K562 (cell line): Measurements from ENCODE around the gene PSAT1. TPM values are rescaled to one million over a fixed set of nuclear protein-coding genes. Genes with fewer than 3 reads are reported as not detected.

Source experiments
- ATAC-seq: fragments of 200-7000 bp; cut with Tn5 transposase; 3 replicates; pipeline ENCODE4 v1.9.1; 2020; ENCODE audit warnings: moderate library complexity
- BruUV-seq: library from RNA; stranded (reverse); fragments of 400-500 nt; replicated peaks from 2 replicates; lab custom pipeline; 2021; lab: Mats Ljungman, UMichigan
- CTCF ChIA-PET: fragments of 300-600 bp; formaldehyde crosslinking; extraction: SDS; loops from one replicate; lab custom pipeline; 2021; ENCODE audit warnings: low intra/inter-chr PET ratio; lab: Yijun Ruan, JAX
- POLR2A ChIA-PET: fragments of 300-600, 350-650 bp; sonication (Branson Sonifier 250); formaldehyde crosslinking; extraction: SDS; loops from one replicate; lab custom pipeline; 2021; ENCODE audit warnings: antibody characterized with exemption, inconsistent platforms; lab: Yijun Ruan, JAX
- DNase-seq, 4 experiments: peaks; one replicate each; pipeline versions ENCODE4 v3.0.0 to v3.0.0-alpha.2; 2011 to 2018; ENCODE audit warnings: low spot score in 3 of 4, mixed read lengths in 3 of 4; ENCODE audit errors: extremely low read depth in 1 of 4
- FAIRE-seq: peaks from 2 replicates; lab custom pipeline; 2011; peaks lifted over from hg19 to GRCh38; lab: Jason Lieb, UNC
- H2AFZ ChIP-seq: 2 replicates; pipeline ENCODE4 v1.6.0; 2011; ENCODE audit warnings: low read depth, low read length, control low read depth, inconsistent platforms
- H3K27ac ChIP-seq: fragments of 200-600 bp; 3 replicates; pipeline ENCODE4 v1.8.0; 2011; ENCODE audit warnings: low read depth, mild to moderate bottlenecking, control low read depth, inconsistent platforms, low read length, moderate library complexity, mixed read lengths; ENCODE audit errors: extremely low read depth
- H3K27me3 ChIP-seq, 2 experiments: fragments of 300-600 bp in 1 of 2; 2 replicates in 1 of 2; 3 replicates in 1 of 2; pipeline versions ENCODE4 v1.6.0 to v1.8.0; 2011; ENCODE audit warnings: inconsistent platforms in 2 of 2, low read length in 2 of 2, mild to moderate bottlenecking in 1 of 2, mixed read lengths in 1 of 2, moderate library complexity in 1 of 2; ENCODE audit not compliant: control insufficient read depth in 2 of 2, insufficient read depth in 2 of 2
- H3K36me3 ChIP-seq: fragments of 300-600 bp; 3 replicates; pipeline ENCODE4 v1.8.0; 2011; ENCODE audit warnings: mild to moderate bottlenecking, low read length, inconsistent platforms; ENCODE audit not compliant: control insufficient read depth, insufficient read depth
- H3K4me1 ChIP-seq, 2 experiments: fragments of 200-600 bp in 1 of 2; replicated peaks in 1 of 2; 2 replicates in 1 of 2; 3 replicates in 1 of 2; pipeline versions ENCODE4 v1.5.1 to v1.8.0; 2011; ENCODE audit warnings: inconsistent platforms in 2 of 2, low read length in 2 of 2, mild to moderate bottlenecking in 1 of 2, mixed read lengths in 1 of 2, moderate library complexity in 1 of 2; ENCODE audit not compliant: control insufficient read depth in 2 of 2, insufficient read depth in 2 of 2
- H3K4me2 ChIP-seq: 2 replicates; pipeline ENCODE4 v1.6.1; 2011; ENCODE audit warnings: low read length, control low read depth, inconsistent platforms, mixed read lengths; ENCODE audit not compliant: insufficient read depth
- H3K4me3 ChIP-seq: fragments of 200-600 bp; sonication (generic), shearing (Covaris generic); 2 replicates; pipeline ENCODE4 v1.5.1; 2016; ENCODE audit warnings: control low read depth, inconsistent platforms
- H3K79me2 ChIP-seq: fragments of 200-600 bp; 3 replicates; pipeline ENCODE4 v1.8.0; 2011; ENCODE audit warnings: low read length, inconsistent platforms; ENCODE audit not compliant: control insufficient read depth, insufficient read depth
- H3K9ac ChIP-seq, 2 experiments: 2 replicates each; pipeline versions ENCODE4 v1.6.0 to v1.6.1; 2011; ENCODE audit warnings: low read depth in 2 of 2, low read length in 2 of 2, control low read depth in 1 of 2, inconsistent platforms in 1 of 2, mild to moderate bottlenecking in 1 of 2, mixed read lengths in 1 of 2; ENCODE audit not compliant: insufficient read depth in 1 of 2
- H3K9me1 ChIP-seq: one replicate; pipeline ENCODE4 v1.6.0; 2011; ENCODE audit warnings: inconsistent platforms, mild to moderate bottlenecking, low read length, moderate library complexity; ENCODE audit not compliant: control insufficient read depth, insufficient read depth
- H3K9me3 ChIP-seq: replicated peaks from 2 replicates; pipeline ENCODE4 v1.5.1; 2011; ENCODE audit warnings: low read depth, low read length, inconsistent platforms; ENCODE audit not compliant: control insufficient read depth, insufficient read depth
- H4K20me1 ChIP-seq: replicated peaks from 2 replicates; pipeline ENCODE4 v1.6.1; 2011; ENCODE audit warnings: low read length, inconsistent platforms, mixed read lengths; ENCODE audit not compliant: control insufficient read depth, insufficient read depth
- BRCA1 ChIP-seq, 2 experiments: fragments of 450-650 bp in 1 of 2; sonication (generic) in 1 of 2; formaldehyde crosslinking in 1 of 2; IDR thresholded peaks; 2 replicates each; pipeline versions ENCODE4 v1.5.0 to v1.6.1; 2017 to 2020; ENCODE audit warnings: mild to moderate bottlenecking in 1 of 2, missing genetic modification reagents in 1 of 2
- CTBP1 ChIP-seq: fragments of 450-650 bp; IDR thresholded peaks from 2 replicates; pipeline ENCODE4 v1.6.1; 2016; ENCODE audit warnings: borderline replicate concordance
- HDAC6 ChIP-seq: IDR thresholded peaks from 2 replicates; pipeline ENCODE4 v1.6.1; 2012; ENCODE audit warnings: low read depth, mild to moderate bottlenecking, control low read depth, inconsistent platforms, low read length, moderate library complexity
- HINFP ChIP-seq: fragments of 450-650 bp; conservative IDR thresholded peaks from 2 replicates; pipeline ENCODE4 v1.6.1; 2016; ENCODE audit warnings: missing genetic modification characterization, low read depth, mild to moderate bottlenecking, control low read depth, missing compliant biosample characterization
- KDM4B ChIP-seq, 2 experiments: fragments of 450-650 bp in 1 of 2; sonication (generic) in 1 of 2; IDR thresholded peaks; 2 replicates each; pipeline ENCODE4 v1.6.1; 2016 to 2017; ENCODE audit warnings: borderline replicate concordance in 2 of 2, antibody characterized with exemption in 1 of 2, low read depth in 1 of 2, mild to moderate bottlenecking in 1 of 2
- NR2C2 ChIP-seq, 2 experiments: fragments of 200-800 bp in 1 of 2; sonication (Bioruptor generic) in 1 of 2; sonication (generic) in 1 of 2; formaldehyde crosslinking in 1 of 2; IDR thresholded peaks; 2 replicates each; pipeline versions ENCODE4 v1.6.1 to v1.8.0; 2016 to 2022; ENCODE audit warnings: mild to moderate bottlenecking in 1 of 2, missing compliant biosample characterization in 1 of 2, missing genetic modification characterization in 1 of 2, missing genetic modification reagents in 1 of 2
- TARDBP ChIP-seq: fragments of 450-650 bp; IDR thresholded peaks from 2 replicates; pipeline ENCODE4 v1.6.1; 2016
- ZKSCAN8 ChIP-seq: fragments of 200-800 bp; sonication (Bioruptor generic); IDR thresholded peaks from 2 replicates; pipeline ENCODE4 v1.6.1; 2016; ENCODE audit warnings: missing genetic modification characterization, missing compliant biosample characterization
- ZNF395 ChIP-seq: fragments of 200-800 bp; sonication (Bioruptor generic); IDR thresholded peaks from 2 replicates; pipeline ENCODE4 v1.6.1; 2017; ENCODE audit warnings: missing genetic modification characterization, missing compliant biosample characterization
- ZNF668 ChIP-seq: fragments of 250-450 bp; sonication (Bioruptor Pico); IDR thresholded peaks from 2 replicates; pipeline ENCODE4 v1.8.0; 2022; ENCODE audit warnings: mild to moderate bottlenecking, inconsistent platforms
- WGBS: fragments of 100-300 bp; shearing (Covaris generic); methylation state at CpG from one replicate; pipeline ENCODE4 v1.1.6; 2016; ENCODE audit warnings: low coverage, mixed read lengths; ENCODE audit not compliant: insufficient coverage; ENCODE audit errors: missing lambda C conversion rate; 5-methylcytosine and 5-hydroxymethylcytosine counted together
- in situ Hi-C: fragments of 300-500 bp; cut with MboI; formaldehyde crosslinking; loops from 4 replicates; pipeline ENCODE4 v1.15.0; 2018; ENCODE audit warnings: inconsistent platforms, mixed read lengths
- intact Hi-C: fragments of 100-400 bp; cut with micrococcal nuclease; formaldehyde crosslinking; loops from 2 replicates; pipeline ENCODE4 v1.14.2; 2022
- polyA plus RNA-seq, 8 experiments: library from polyadenylated mRNA; depleted of rRNA in 4 of 8; stranded (reverse) in 5 of 8; unstranded in 3 of 8; fragments of >200 nt; fragmentation: Nextera tagmentation in 2 of 8; fragmentation: Illumina TruSeq in 1 of 8; extraction: Ambion mirVana in 2 of 8; extraction: Trizol in 1 of 8; gene quantifications; 2 replicates each; pipeline versions ENCODE4 v1.2.1 to v1.2.3, GENCODE V29; 2011 to 2014; ENCODE audit warnings: inconsistent platforms in 1 of 8, missing spikeins in 1 of 8
- total RNA-seq, 7 experiments: library from RNA; depleted of rRNA in 6 of 7; stranded (reverse); fragments of >200 nt in 6 of 7; fragmentation: Illumina TruSeq in 2 of 7; extraction: Trizol in 2 of 7; gene quantifications; 2 replicates each; pipeline versions ENCODE4 v1.2.1 to v1.2.3, GENCODE V29; 2011 to 2021; ENCODE audit warnings: low replicate concordance in 1 of 7

The PSAT1 gene
- total and polyA plus RNA-seq, 9 of the 15 experiments (the other 6 are each of a cell fraction or from before 2014, with no cell fraction given), result 29.7 to 151 (median 98.3) TPM

GRCh38 chr9:78292716-78293497, 4.0 kb upstream of the PSAT1 start:
- Histone ChIP-seq H3K9me3 (no peaks in the 10 kb centered on the region), H4K20me1 (0 out of 2 replicates have a peak, but pooled peaks cover 3% of the 10 kb centered on the region), H3K36me3 (no peaks in the 10 kb centered on the region), H3K4me1 (peaks cover 4 to 15% of the 10 kb centered on the region in 2 experiments; a peak in 4 of 5 replicates), H3K9me1 (no peaks in the 10 kb centered on the region), H3K4me3 (no peak overlapping the region), H3K27me3 (peaks cover 0 to 2% of the 10 kb centered on the region in 2 experiments; a peak in 1 of 5 replicates), H3K27ac (no peak overlapping the region), H3K4me2 (no peak overlapping the region), H3K9ac (no peak overlapping the region), H3K79me2 (peaks cover 10% of the 10 kb centered on the region), H2AFZ (no peak overlapping the region)
- 72% methylated on average over 7 of the region's 9 CpGs for WGBS
- CTCF ChIA-PET, result no interaction called here
- DNase-seq, result no peak
- FAIRE-seq, result no peak
- ATAC-seq, result no peak
- in situ Hi-C loops, result no loop called here
- intact Hi-C loops, result no loop called here
- BruUV-seq, result no TSS peak
- POLR2A ChIA-PET, result no interaction called here
- no peak for TF ChIP-seq KDM4B (IDR thresholded peaks at IDR 0.05; ENCODE audit: borderline replicate concordance in 2 of 2, low read depth in 1 of 2)
- no peak for TF ChIP-seq BRCA1 (IDR thresholded peaks at IDR 0.05)
- TF ChIP-seq BRCA1 (CRISPR knock-in tag; IDR thresholded peaks at IDR 0.05), result no peak
- TF ChIP-seq HDAC6, result no peak
- no peak for TF ChIP-seq ZNF395 (CRISPR knock-in tag)
- no peak for TF ChIP-seq TARDBP
- TF ChIP-seq HINFP, result no peak
- TF ChIP-seq ZKSCAN8 (CRISPR knock-in tag), result no peak
- no peak for TF ChIP-seq NR2C2 (CRISPR knock-in tag; IDR thresholded peaks at IDR 0.05)
- no peak for TF ChIP-seq NR2C2 (tag; IDR thresholded peaks at IDR 0.05)
- TF ChIP-seq CTBP1, result no peak
- no peak for TF ChIP-seq ZNF668
